H1 (cell line): ENCODE data around the gene DUSP18. TPM values are rescaled to one million over a fixed set of nuclear protein-coding genes. Genes with fewer than 3 reads are reported as not detected.

Experiments
- CTCF ChIA-PET: fragments of 300-600 bp; sonication (Branson Sonifier 250); formaldehyde crosslinking; loops from one replicate; lab custom pipeline; 2021; ENCODE audit not compliant: partially characterized antibody; lab: Charles Lee
- POLR2A ChIA-PET: fragments of 300-600 bp; sonication (Branson Sonifier 250); formaldehyde crosslinking; loops from one replicate; lab custom pipeline; 2021; ENCODE audit warnings: inconsistent platforms; ENCODE audit not compliant: partially characterized antibody; lab: Charles Lee
- DNase-seq, 2 experiments: peaks; one replicate each; pipeline versions ENCODE4 v3.0.0 to v3.0.0-alpha.2; 2010 to 2022; ENCODE audit warnings: low spot score in 2 of 2, low read depth in 1 of 2, mixed read lengths in 1 of 2
- FAIRE-seq: peaks from 2 replicates; lab custom pipeline; 2011; peaks lifted over from hg19 to GRCh38; lab: Jason Lieb, UNC
- H2AFZ ChIP-seq: 2 replicates; pipeline ENCODE4 v1.8.1; 2012; ENCODE audit warnings: low read length, inconsistent platforms
- H2AK5ac ChIP-seq: 2 replicates; pipeline ENCODE4 v1.6.1; 2013; ENCODE audit warnings: low read depth, low read length
- H2BK120ac ChIP-seq: replicated peaks from 2 replicates; pipeline ENCODE3; 2013; ENCODE audit warnings: low read depth, low read length, inconsistent platforms
- H2BK12ac ChIP-seq: 2 replicates; pipeline ENCODE4 v1.6.1; 2013; ENCODE audit warnings: low read depth, low read length
- H2BK15ac ChIP-seq: 2 replicates; pipeline ENCODE4 v1.6.1; 2013; ENCODE audit warnings: low read length
- H2BK20ac ChIP-seq: 2 replicates; pipeline ENCODE4 v1.6.1; 2013; ENCODE audit warnings: low read length
- H2BK5ac ChIP-seq: 2 replicates; pipeline ENCODE4 v1.6.1; 2013; ENCODE audit warnings: low read depth, low read length
- H3K14ac ChIP-seq: 2 replicates; pipeline ENCODE4 v1.6.1; 2013; ENCODE audit warnings: inconsistent platforms; ENCODE audit not compliant: insufficient read length
- H3K18ac ChIP-seq: 2 replicates; pipeline ENCODE4 v1.6.1; 2013; ENCODE audit warnings: low read length; ENCODE audit errors: extremely low read depth
- H3K23ac ChIP-seq: 2 replicates; pipeline ENCODE4 v1.6.1; 2013; ENCODE audit warnings: inconsistent platforms; ENCODE audit not compliant: insufficient read length
- H3K23me2 ChIP-seq: 2 replicates; pipeline ENCODE4 v1.6.1; 2013; ENCODE audit warnings: low read depth, low read length
- H3K27ac ChIP-seq: 2 replicates; pipeline ENCODE4 v1.6.1; 2011; ENCODE audit warnings: low read depth, low read length, inconsistent platforms
- H3K27me3 ChIP-seq, 4 experiments: replicated peaks in 1 of 4; 1 replicate in 1 of 4; 2 replicates in 3 of 4; pipeline versions ENCODE4 v1.6.1 to v1.8.1; 2011 to 2013; ENCODE audit warnings: low read length in 3 of 4, mild to moderate bottlenecking in 3 of 4, inconsistent platforms in 2 of 4, mixed read lengths in 2 of 4, moderate library complexity in 1 of 4; ENCODE audit not compliant: control insufficient read depth in 3 of 4, insufficient read depth in 3 of 4; ENCODE audit errors: extremely low read depth in 1 of 4
- H3K36me3 ChIP-seq, 4 experiments: 2 replicates each; pipeline versions ENCODE4 v1.6.1 to v1.8.1; 2011 to 2013; ENCODE audit warnings: mild to moderate bottlenecking in 4 of 4, low read length in 3 of 4, moderate library complexity in 2 of 4, control low read depth in 1 of 4, inconsistent platforms in 1 of 4; ENCODE audit not compliant: insufficient read depth in 4 of 4, control insufficient read depth in 2 of 4
- H3K4ac ChIP-seq: replicated peaks from 2 replicates; pipeline ENCODE3; 2013; ENCODE audit warnings: low read length, low read depth, mixed read lengths, inconsistent platforms; ENCODE audit not compliant: insufficient read length
- H3K4me1 ChIP-seq, 4 experiments: replicated peaks in 1 of 4; 1 replicate in 1 of 4; 2 replicates in 3 of 4; pipeline versions ENCODE4 v1.6.1 to v1.8.1; 2011 to 2013; ENCODE audit warnings: low read length in 3 of 4, inconsistent platforms in 2 of 4, mixed read lengths in 1 of 4; ENCODE audit not compliant: insufficient read depth in 4 of 4, control insufficient read depth in 3 of 4
- H3K4me2 ChIP-seq, 2 experiments: 2 replicates each; pipeline versions ENCODE4 v1.6.1 to v1.8.1; 2011 to 2013; ENCODE audit warnings: low read depth in 2 of 2, low read length in 2 of 2, control low read depth in 1 of 2, inconsistent platforms in 1 of 2, mild to moderate bottlenecking in 1 of 2; ENCODE audit not compliant: insufficient read depth in 1 of 2
- H3K4me3 ChIP-seq, 4 experiments: fragments of 200-600, 300-600 bp in 1 of 4; sonication (generic), shearing (Covaris generic), sonication (Bioruptor Twin) in 1 of 4; 2 replicates each; pipeline versions ENCODE4 v1.5.1 to v1.8.1; 2011 to 2016; ENCODE audit warnings: low read length in 4 of 4, low read depth in 3 of 4, control low read depth in 2 of 4, inconsistent platforms in 2 of 4, mild to moderate bottlenecking in 2 of 4, mixed read lengths in 1 of 4, moderate library complexity in 1 of 4; ENCODE audit not compliant: insufficient read depth in 2 of 4; ENCODE audit errors: extremely low read depth in 1 of 4
- H3K56ac ChIP-seq: replicated peaks from 2 replicates; pipeline ENCODE3; 2013; ENCODE audit warnings: low read depth, mild to moderate bottlenecking, mixed read lengths, low read length, inconsistent platforms; ENCODE audit not compliant: insufficient read length
- H3K79me1 ChIP-seq: 2 replicates; pipeline ENCODE4 v1.6.1; 2013; ENCODE audit warnings: low read depth, low read length, control low read depth
- H3K79me2 ChIP-seq, 2 experiments: 2 replicates each; pipeline versions ENCODE4 v1.6.1 to v1.8.1; 2012 to 2013; ENCODE audit warnings: low read length in 2 of 2, mild to moderate bottlenecking in 2 of 2, inconsistent platforms in 1 of 2; ENCODE audit not compliant: insufficient read depth in 2 of 2, control insufficient read depth in 1 of 2
- H3K9ac ChIP-seq, 4 experiments: replicated peaks in 1 of 4; 1 replicate in 1 of 4; 2 replicates in 3 of 4; pipeline versions ENCODE4 v1.6.1 to v1.8.1; 2011 to 2013; ENCODE audit warnings: low read depth in 3 of 4, low read length in 3 of 4, control low read depth in 2 of 4, mild to moderate bottlenecking in 2 of 4, moderate library complexity in 2 of 4, inconsistent platforms in 1 of 4; ENCODE audit errors: extremely low read depth in 1 of 4
- H3K9me3 ChIP-seq, 2 experiments: 2 replicates each; pipeline versions ENCODE4 v1.6.1 to v1.8.1; 2012 to 2013; ENCODE audit warnings: mild to moderate bottlenecking in 2 of 2, moderate library complexity in 2 of 2, control low read depth in 1 of 2, inconsistent platforms in 1 of 2, low read depth in 1 of 2, low read length in 1 of 2, mixed read lengths in 1 of 2; ENCODE audit not compliant: insufficient read depth in 2 of 2
- H4K20me1 ChIP-seq, 2 experiments: replicated peaks in 1 of 2; 2 replicates each; pipeline versions ENCODE3 to v1.8.1; 2011 to 2013; ENCODE audit warnings: inconsistent platforms in 2 of 2, low read length in 2 of 2, mild to moderate bottlenecking in 1 of 2; ENCODE audit not compliant: insufficient read depth in 2 of 2, control insufficient read depth in 1 of 2
- H4K5ac ChIP-seq: 2 replicates; pipeline ENCODE4 v1.6.1; 2013; ENCODE audit warnings: low read length, low read depth, mixed read lengths, inconsistent platforms; ENCODE audit not compliant: insufficient read length
- H4K8ac ChIP-seq: 2 replicates; pipeline ENCODE4 v1.8.0; 2013; ENCODE audit warnings: mild to moderate bottlenecking, moderate library complexity, low read length, inconsistent platforms; ENCODE audit not compliant: insufficient read depth; ENCODE audit errors: extremely low read depth
- H4K91ac ChIP-seq: replicated peaks from 2 replicates; pipeline ENCODE3; 2013; ENCODE audit warnings: low read length, mixed read lengths, inconsistent platforms; ENCODE audit not compliant: insufficient read length
- BACH1 ChIP-seq: IDR thresholded peaks from 2 replicates; pipeline ENCODE4 v1.6.1; 2012; ENCODE audit warnings: low read length, improper control_type of control experiment
- JUND ChIP-seq: IDR thresholded peaks from 2 replicates; pipeline ENCODE4 v1.6.1; 2011; ENCODE audit warnings: mild to moderate bottlenecking, improper control_type of control experiment, low read length
- NRF1 ChIP-seq: IDR thresholded peaks from 2 replicates; pipeline ENCODE4 v1.6.1; 2011; ENCODE audit warnings: mild to moderate bottlenecking, low read depth, low read length, improper control_type of control experiment
- TEAD4 ChIP-seq: IDR thresholded peaks from 2 replicates; pipeline ENCODE4 v1.6.1; 2012; ENCODE audit warnings: low read depth, low read length, inconsistent platforms, mixed read lengths
- ZNF274 ChIP-seq: IDR thresholded peaks from 2 replicates; pipeline ENCODE4 v1.7.0; 2012; ENCODE audit warnings: low read length, borderline replicate concordance; ENCODE audit errors: extremely low read depth
- WGBS, 2 experiments: shearing (Covaris generic) in 1 of 2; methylation state at CpG; one replicate each; pipeline versions ENCODE4 v1.1.6 to v1.1.7; 2013 to 2015; ENCODE audit warnings: low lambda C conversion rate in 2 of 2, mixed read lengths in 2 of 2, inconsistent platforms in 1 of 2, low coverage in 1 of 2, missing lambda C conversion rate in 1 of 2; ENCODE audit not compliant: insufficient replicate concordance in 2 of 2, insufficient coverage in 1 of 2, insufficient read length in 1 of 2; ENCODE audit errors: extremely low coverage in 1 of 2, missing lambda C conversion rate in 1 of 2; 5-methylcytosine and 5-hydroxymethylcytosine counted together
- polyA plus RNA-seq, 7 experiments: library from polyadenylated mRNA; depleted of rRNA in 3 of 7; stranded (reverse) in 5 of 7; unstranded in 2 of 7; fragments of >200 nt in 5 of 7; fragments of 200-250 nt in 2 of 7; gene quantifications; 1 replicate in 5 of 7; 2 replicates in 1 of 7; 4 replicates in 1 of 7; pipeline versions ENCODE4 v1.2.1 to v1.2.3, GENCODE V29; 2011 to 2013; ENCODE audit warnings: missing spikeins in 2 of 7, mixed read lengths in 2 of 7
- total RNA-seq: library from RNA; stranded (reverse); fragmentation: NEBNext Ultra II Directional; extraction: Animal tissue kit (Norgen Biotek cat#: 25700); gene quantifications from 2 replicates; pipeline ENCODE4 v1.2.1, GENCODE V29; 2021
- TF ChIP-seq, protein P1 (sequence below): IDR thresholded peaks from 2 replicates; pipeline ENCODE4 v1.6.1; 2011; ENCODE audit warnings: low read length, improper control_type of control experiment

The DUSP18 gene
- total and polyA plus RNA-seq, 2 of the 8 experiments (the other 6 are each of a cell fraction or from before 2014, with no cell fraction given) = 2.6 to 7.3 TPM

DNA sequence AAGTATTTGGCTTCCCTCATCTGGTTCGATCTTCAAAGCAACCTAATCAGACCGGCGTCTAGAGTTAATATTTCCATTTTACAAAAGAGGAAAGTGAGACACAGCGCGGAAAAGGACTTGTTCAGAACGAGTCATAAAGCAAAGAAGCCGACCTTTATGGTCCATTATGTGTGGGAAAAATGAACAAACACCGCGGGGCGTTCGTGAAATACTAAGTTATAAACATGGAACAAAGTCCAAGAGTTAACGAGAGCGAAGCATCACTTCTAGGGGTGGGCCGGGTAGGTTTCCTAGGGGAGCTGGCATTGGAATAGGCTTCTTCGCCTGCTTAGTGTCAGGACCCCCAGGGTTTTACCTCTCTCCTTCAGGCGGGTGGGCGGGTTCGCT, 575 bp downstream of the DUSP18 start:
- H3K14ac ChIP-seq = no peak overlapping the region
- no peak overlapping the region for H3K56ac ChIP-seq
- no peak overlapping the region for H2BK15ac ChIP-seq
- H3K4me1 ChIP-seq = peaks cover 0 to 2% (median under 1%) of the 10 kb centered on the region in 4 experiments; a peak in 4 of 7 replicates
- H3K9ac ChIP-seq = no peak overlapping the region; a peak in 1 of 7 replicates
- H4K20me1 ChIP-seq = no peaks in the 10 kb centered on the region
- FAIRE-seq (no peak), DNase-seq (no peak)
- H3K18ac ChIP-seq = no peak overlapping the region
- no peaks in the 10 kb centered on the region for H3K9me3 ChIP-seq
- no peak overlapping the region for H4K91ac ChIP-seq
- H3K27ac ChIP-seq = no peak overlapping the region
- H2BK120ac ChIP-seq = no peak overlapping the region
- no peak overlapping the region for H3K23ac ChIP-seq
- 0 out of 2 replicates have a peak overlapping the region, but pooled peaks have one; percentile 87 for H4K8ac ChIP-seq
- no peaks in the 10 kb centered on the region for H3K79me2 ChIP-seq
- no peak overlapping the region for H2AFZ ChIP-seq
- ChIA-PET CTCF (interaction anchor here (1.3 to 4.7 kb wide), 9 partner anchors 9 to 88 kb away, joined by 3 to 26 read pairs (median 5); partner anchors contain the start of gene SLC35E4), POLR2A (interaction anchor here (0.9 to 1.5 kb wide), 4 partner anchors 11 to 58 kb away, joined by 3 to 6 read pairs (median 3); no protein-coding TSS in a partner anchor)
- H3K79me1 ChIP-seq = no peaks in the 10 kb centered on the region
- no peak overlapping the region for H2BK20ac ChIP-seq
- H3K4me3 ChIP-seq = peak overlapping the region; percentile 41 to 87 (median 76)
- no peaks in the 10 kb centered on the region for H3K36me3 ChIP-seq
- H3K23me2 ChIP-seq = peaks cover 16% of the 10 kb centered on the region; the same call in 1 of the 2 replicates
- H2BK12ac ChIP-seq = no peak overlapping the region
- H3K4ac ChIP-seq = no peak overlapping the region
- H2BK5ac ChIP-seq = no peak overlapping the region
- 24% methylated on average over 17 of the region's 18 CpGs; no CpG with 5 or more reads in 1 of the 2 experiments for WGBS, 2 experiments
- peaks cover 0 to 13% (median 8%) of the 10 kb centered on the region in 4 experiments; a peak in 5 of 7 replicates for H3K27me3 ChIP-seq
- no peak overlapping the region for H2AK5ac ChIP-seq
- peak overlapping the region; percentile 90 to 94 for H3K4me2 ChIP-seq
- H4K5ac ChIP-seq = no peak overlapping the region
- TF ChIP-seq, protein P1, sequence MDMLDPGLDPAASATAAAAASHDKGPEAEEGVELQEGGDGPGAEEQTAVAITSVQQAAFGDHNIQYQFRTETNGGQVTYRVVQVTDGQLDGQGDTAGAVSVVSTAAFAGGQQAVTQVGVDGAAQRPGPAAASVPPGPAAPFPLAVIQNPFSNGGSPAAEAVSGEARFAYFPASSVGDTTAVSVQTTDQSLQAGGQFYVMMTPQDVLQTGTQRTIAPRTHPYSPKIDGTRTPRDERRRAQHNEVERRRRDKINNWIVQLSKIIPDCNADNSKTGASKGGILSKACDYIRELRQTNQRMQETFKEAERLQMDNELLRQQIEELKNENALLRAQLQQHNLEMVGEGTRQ = no peak
- TF ChIP-seq BACH1 (no peak), TEAD4 (no peak), ZNF274 (no peak), NRF1 (no peak), JUND (no peak)
